SK-N-SH (cell line): ENCODE results near the gene LEF1. TPM values are rescaled to one million over a fixed set of nuclear protein-coding genes. Genes with fewer than 3 reads are reported as not detected.
A peak's percentile ranks its signal among the peaks of the same experiment; 100 is the strongest.

Experiments
- CTCF ChIA-PET: fragments of 300-600, 350-600 bp; formaldehyde crosslinking; extraction: SDS; loops from one replicate; lab custom pipeline; 2021; lab: Yijun Ruan, JAX
- POLR2A ChIA-PET: fragments of 350-600 bp; sonication (Branson Sonifier 250); formaldehyde crosslinking; extraction: SDS; loops from one replicate; lab custom pipeline; 2020; ENCODE audit warnings: antibody characterized with exemption, inconsistent platforms; lab: Yijun Ruan, JAX
- DNase-seq: peaks from one replicate; pipeline ENCODE4 v3.0.0; 2012
- H2AFZ ChIP-seq: fragments of 200-600 bp; sonication (generic); 2 replicates; pipeline ENCODE4 v1.8.1; 2016; ENCODE audit warnings: antibody characterized with exemption, mild to moderate bottlenecking, low read depth
- H3F3A ChIP-seq: fragments of 200-600 bp; sonication (generic); replicated peaks from 2 replicates; pipeline ENCODE3; 2016; ENCODE audit warnings: antibody characterized with exemption, mild to moderate bottlenecking; ENCODE audit not compliant: insufficient read depth
- H3K27ac ChIP-seq, 2 experiments: fragments of 200-500 bp in 1 of 2; fragments of 200-600 bp in 1 of 2; sonication (Bioruptor generic) in 1 of 2; sonication (generic), shearing (Covaris generic) in 1 of 2; 2 replicates each; pipeline versions ENCODE4 v1.5.1 to v1.6.1; 2014 to 2016; ENCODE audit warnings: low read depth in 2 of 2, inconsistent platforms in 1 of 2, low read length in 1 of 2, mild to moderate bottlenecking in 1 of 2, mixed read lengths in 1 of 2
- H3K27me3 ChIP-seq: fragments of 200-600 bp; sonication (generic), shearing (Covaris generic); 2 replicates; pipeline ENCODE4 v1.6.1; 2016; ENCODE audit warnings: mixed run types; ENCODE audit not compliant: insufficient read depth
- H3K36me3 ChIP-seq, 2 experiments: fragments of 200-500 bp in 1 of 2; fragments of 200-600 bp in 1 of 2; sonication (Bioruptor generic) in 1 of 2; sonication (generic) in 1 of 2; replicated peaks in 1 of 2; 2 replicates each; pipeline versions ENCODE3 to v1.5.1; 2014 to 2016; ENCODE audit warnings: low read length in 1 of 2, mild to moderate bottlenecking in 1 of 2; ENCODE audit not compliant: insufficient read depth in 2 of 2, control insufficient read depth in 1 of 2
- H3K4me1 ChIP-seq, 2 experiments: fragments of 200-500 bp in 1 of 2; fragments of 200-600 bp in 1 of 2; sonication (Bioruptor generic) in 1 of 2; sonication (generic), shearing (Covaris generic) in 1 of 2; 2 replicates each; pipeline versions ENCODE4 v1.5.1 to v1.6.1; 2014 to 2016; ENCODE audit warnings: low read depth in 1 of 2, low read length in 1 of 2, mixed run types in 1 of 2; ENCODE audit not compliant: insufficient read depth in 2 of 2, control insufficient read depth in 1 of 2
- H3K4me2 ChIP-seq: fragments of 200-600 bp; sonication (generic), shearing (Covaris generic); 2 replicates; pipeline ENCODE4 v1.6.1; 2017; ENCODE audit warnings: mixed run types
- H3K4me3 ChIP-seq, 2 experiments: fragments of 200-500 bp in 1 of 2; fragments of 200-600 bp in 1 of 2; sonication (Bioruptor generic) in 1 of 2; sonication (generic), shearing (Covaris generic) in 1 of 2; 2 replicates each; pipeline versions ENCODE4 v1.5.1 to v1.8.1; 2014 to 2016; ENCODE audit warnings: low read depth in 2 of 2, inconsistent platforms in 1 of 2, low read length in 1 of 2, mild to moderate bottlenecking in 1 of 2, mixed read lengths in 1 of 2, moderate library complexity in 1 of 2
- H3K79me2 ChIP-seq: fragments of 200-600 bp; sonication (generic); 2 replicates; pipeline ENCODE4 v1.8.1; 2017; ENCODE audit warnings: mild to moderate bottlenecking; ENCODE audit not compliant: insufficient read depth
- H3K9ac ChIP-seq: fragments of 200-600 bp; sonication (generic); 2 replicates; pipeline ENCODE4 v1.6.1; 2017; ENCODE audit warnings: mixed run types
- H3K9me2 ChIP-seq: fragments of 200-600 bp; sonication (generic); 2 replicates; pipeline ENCODE4 v1.6.1; 2017; ENCODE audit warnings: mixed run types
- H3K9me3 ChIP-seq: fragments of 200-600 bp; sonication (generic); 2 replicates; pipeline ENCODE4 v1.6.1; 2017; ENCODE audit warnings: mixed run types, mild to moderate bottlenecking, moderate library complexity
- H4K20me1 ChIP-seq: fragments of 200-600 bp; sonication (generic); 2 replicates; pipeline ENCODE4 v1.6.1; 2017; ENCODE audit warnings: mild to moderate bottlenecking, mixed run types; ENCODE audit not compliant: insufficient read depth
- ELF1 ChIP-seq: IDR thresholded peaks from 2 replicates; pipeline ENCODE4 v1.4.0; 2012
- EP300 ChIP-seq, 2 experiments: IDR thresholded peaks; 2 replicates each; pipeline versions ENCODE4 v1.4.0 to v1.6.1; 2012; ENCODE audit warnings: borderline replicate concordance in 1 of 2, low read depth in 1 of 2, low read length in 1 of 2
- FOSL2 ChIP-seq: IDR thresholded peaks from 2 replicates; pipeline ENCODE4 v1.4.0; 2012; ENCODE audit warnings: low read depth, mild to moderate bottlenecking, moderate library complexity, borderline replicate concordance
- GATA2 ChIP-seq: sonication (generic); formaldehyde crosslinking; IDR thresholded peaks from 2 replicates; pipeline ENCODE4 v1.5.0; 2020; ENCODE audit warnings: mild to moderate bottlenecking, missing genetic modification reagents
- MAX ChIP-seq: IDR thresholded peaks from 2 replicates; pipeline ENCODE4 v1.4.0; 2012; ENCODE audit warnings: low read depth
- MXI1 ChIP-seq: IDR thresholded peaks from 2 replicates; pipeline ENCODE4 v1.6.1; 2012; ENCODE audit warnings: mild to moderate bottlenecking, low read depth, low read length, improper control_type of control experiment
- PBX3 ChIP-seq: IDR thresholded peaks from 2 replicates; pipeline ENCODE4; 2012
- RCOR1 ChIP-seq: fragments of 150-350 bp; IDR thresholded peaks from 2 replicates; pipeline ENCODE4 v1.6.1; 2017; ENCODE audit warnings: antibody characterized with exemption, low read length
- RFX5 ChIP-seq: IDR thresholded peaks from 2 replicates; pipeline ENCODE4 v1.6.1; 2012; ENCODE audit warnings: mild to moderate bottlenecking, improper control_type of control experiment, low read length
- SIN3A ChIP-seq: IDR thresholded peaks from 2 replicates; pipeline ENCODE4 v1.6.1; 2012; ENCODE audit warnings: low read depth, mild to moderate bottlenecking, low read length, moderate library complexity, borderline replicate concordance
- TCF12 ChIP-seq: IDR thresholded peaks from 2 replicates; pipeline ENCODE4 v1.4.0; 2012
- TEAD4 ChIP-seq: IDR thresholded peaks from 2 replicates; pipeline ENCODE4 v1.4.0; 2012; ENCODE audit warnings: mild to moderate bottlenecking, borderline replicate concordance; ENCODE audit not compliant: insufficient read depth
- USF1 ChIP-seq: IDR thresholded peaks from 2 replicates; pipeline ENCODE4 v1.4.0; 2012; ENCODE audit warnings: low read depth, borderline replicate concordance
- WGBS: methylation state at CpG from one replicate; pipeline ENCODE4 v1.1.6; 2017; ENCODE audit warnings: low lambda C conversion rate; 5-methylcytosine and 5-hydroxymethylcytosine counted together
- polyA plus RNA-seq, 3 experiments: library from polyadenylated mRNA; depleted of rRNA; stranded (reverse); fragments of >200 nt; gene quantifications; 2 replicates each; pipeline ENCODE4 v1.2.3, GENCODE V29; 2012

Gene LEF1
- polyA plus RNA-seq, 1 of the 3 experiments (the other 2 are of a cell fraction), result 0.36 TPM

- DNase-seq, result peak; percentile 47
- Histone ChIP-seq H3K79me2 (no peaks in the 10 kb centered on the region), H3K27me3 (peaks cover 74% of the 10 kb centered on the region), H3K4me2 (no peak overlapping the region; the same call in 1 of the 2 replicates), H3K9me3 (no peaks in the 10 kb centered on the region), H2AFZ (no peak overlapping the region), H3K4me3 (no peak overlapping the region; a peak in 1 of 4 replicates), H3K36me3 (no peaks in the 10 kb centered on the region), H3K9ac (no peak overlapping the region), H3F3A (peaks cover 2% of the 10 kb centered on the region), H3K27ac (no peak overlapping the region), H3K4me1 (peaks cover 0 to 9% of the 10 kb centered on the region in 2 experiments; a peak in 1 of 4 replicates), H4K20me1 (no peaks in the 10 kb centered on the region), H3K9me2 (no peaks in the 10 kb centered on the region)
- CTCF ChIA-PET, result no interaction called here
- POLR2A ChIA-PET, result no interaction called here
- TF ChIP-seq TCF12 (no peak), MXI1 (peak; percentile 81), PBX3 (no peak), USF1 (no peak), GATA2 (CRISPR knock-in tag) (no peak), TEAD4 (no peak), FOSL2 (no peak)
- WGBS, result 13% methylated on average over 37 of the region's 58 CpGs
Observed at GRCh38 chr4:108166441-108167315, 2.1 kb downstream of the LEF1 start.

- Histone ChIP-seq H3K9ac (no peak overlapping the region), H3K9me2 (no peaks in the 10 kb centered on the region), H2AFZ (no peak overlapping the region), H3K4me3 (no peak overlapping the region), H3K36me3 (no peaks in the 10 kb centered on the region), H3F3A (peaks cover 2% of the 10 kb centered on the region), H3K4me2 (no peak overlapping the region)
- CTCF ChIA-PET, result no interaction called here
- no peak for DNase-seq
- no peak for TF ChIP-seq RCOR1
- no peak for TF ChIP-seq RFX5
- TF ChIP-seq EP300 (IDR thresholded peaks at IDR 0.05; ENCODE audit: borderline replicate concordance in 1 of 2, low read depth in 1 of 2, low read length in 1 of 2), result no peak
- TF ChIP-seq ELF1, result no peak
- no peak for TF ChIP-seq USF1
- no peak for TF ChIP-seq SIN3A
- TF ChIP-seq MAX, result no peak
- TF ChIP-seq, all 33 proteins: peak for 0
- H3K27ac ChIP-seq, result no peak overlapping the region
- POLR2A ChIA-PET, result no interaction called here
- peaks cover 0 to 9% of the 10 kb centered on the region in 2 experiments; a peak in 1 of 4 replicates for H3K4me1 ChIP-seq
- peaks cover 68% of the 10 kb centered on the region for H3K27me3 ChIP-seq
- H4K20me1 ChIP-seq, result no peaks in the 10 kb centered on the region
- WGBS, result 14% methylated on average over 12 of the region's 12 CpGs
- no peaks in the 10 kb centered on the region for H3K79me2 ChIP-seq
- H3K9me3 ChIP-seq, result no peaks in the 10 kb centered on the region
Observed at GRCh38 chr4:108166038-108166437, 2.7 kb downstream of the LEF1 start.
